Epithelial cell of esophagus (primary cell): Measurements from ENCODE around the gene RSPH3.

Experiments used
- DNase-seq: peaks from one replicate; pipeline ENCODE4 v3.0.0; 2010; ENCODE audit warnings: low read depth
- H3K4me3 ChIP-seq: 2 replicates; pipeline ENCODE4 v1.5.1; 2011; ENCODE audit warnings: mild to moderate bottlenecking, low read length, control low read depth
- CTCF ChIP-seq: IDR thresholded peaks from 2 replicates; pipeline ENCODE4 v1.5.1; 2011; ENCODE audit warnings: low read depth, mild to moderate bottlenecking, low read length, control low read depth, inconsistent platforms; ENCODE audit not compliant: insufficient read depth; ENCODE audit errors: missing control alignments

Gene RSPH3

GRCh38 chr6:158999666-159000403 lies at the start of gene RSPH3:
RSPH3 (minus strand) TSS chr6:159000202; CDS start chr6:158999550, 652 bp downstream.
- TF ChIP-seq CTCF = peak; percentile 25
- DNase-seq = peak; percentile 97
- peak within 1 kb of the TSS; percentile 87 for H3K4me3 ChIP-seq

GRCh38 chr6:159047891-159048685 lies 48.1 kb upstream of the RSPH3 start:
- H3K4me3 ChIP-seq = no peak overlapping the region
- no peak for DNase-seq
- no peak for TF ChIP-seq CTCF

- no peak for DNase-seq
- TF ChIP-seq CTCF = no peak
- no peak overlapping the region for H3K4me3 ChIP-seq
Observed at GRCh38 chr6:159045801-159046200, 45.8 kb upstream of the RSPH3 start.

- no peak within 1 kb of the TSS for H3K4me3 ChIP-seq
- no peak for TF ChIP-seq CTCF
- DNase-seq = peak; percentile 12
Observed at GRCh38 chr6:159044899-159045727, 45.1 kb upstream of the RSPH3 start, which contains the start of gene TAGAP. TAGAP (minus strand) TSS chr6:159044991; CDS start chr6:159044146, 845 bp downstream.

- no peak for DNase-seq
- no peak for TF ChIP-seq CTCF
- no peak overlapping the region for H3K4me3 ChIP-seq
Observed at GRCh38 chr6:159043947-159044346, 43.9 kb upstream of the RSPH3 start.

GRCh38 chr6:159043251-159043650 lies 43.2 kb upstream of the RSPH3 start:
- TF ChIP-seq CTCF = no peak
- no peak overlapping the region for H3K4me3 ChIP-seq
- DNase-seq = no peak
